Neuronal stem cell (in vitro differentiated cells): ENCODE measurements around the gene IRF2.

Experiments used
- DNase-seq: peaks from one replicate; pipeline ENCODE4 v3.0.0-alpha.2; 2013; ENCODE audit warnings: low spot score
- H2AFZ ChIP-seq: one replicate; pipeline ENCODE4 v1.6.1; 2013; ENCODE audit warnings: mild to moderate bottlenecking, low read length, inconsistent platforms
- H2AK5ac ChIP-seq: 2 replicates; pipeline ENCODE4 v1.6.1; 2013; ENCODE audit warnings: low read depth, mild to moderate bottlenecking, inconsistent platforms, low read length, moderate library complexity, mixed read lengths
- H2BK120ac ChIP-seq: 2 replicates; pipeline ENCODE4 v1.6.1; 2013; ENCODE audit warnings: low read depth, mild to moderate bottlenecking, inconsistent platforms, low read length, moderate library complexity, mixed read lengths
- H2BK12ac ChIP-seq: one replicate; pipeline ENCODE4 v1.6.1; 2013; ENCODE audit warnings: low read length, inconsistent platforms
- H2BK15ac ChIP-seq: 2 replicates; pipeline ENCODE4 v1.6.1; 2013; ENCODE audit warnings: mild to moderate bottlenecking, low read length, inconsistent platforms, mixed read lengths
- H2BK5ac ChIP-seq: one replicate; pipeline ENCODE4 v1.6.1; 2013; ENCODE audit warnings: inconsistent platforms, mild to moderate bottlenecking, low read length, moderate library complexity
- H3K14ac ChIP-seq: one replicate; pipeline ENCODE4 v1.6.1; 2013; ENCODE audit warnings: low read length, inconsistent platforms
- H3K18ac ChIP-seq: 2 replicates; pipeline ENCODE4 v1.6.1; 2013; ENCODE audit warnings: low read length, inconsistent platforms
- H3K23ac ChIP-seq: 2 replicates; pipeline ENCODE4 v1.6.1; 2013; ENCODE audit warnings: low read depth, mild to moderate bottlenecking, mixed read lengths, low read length, inconsistent platforms; ENCODE audit not compliant: poor library complexity
- H3K27ac ChIP-seq: replicated peaks from 3 replicates; pipeline ENCODE4 v1.5.1; 2013; ENCODE audit warnings: low read length, inconsistent platforms
- H3K27me3 ChIP-seq, 3 experiments: 2 replicates each; pipeline ENCODE4 v1.6.1; 2013; ENCODE audit warnings: low read length in 3 of 3, mild to moderate bottlenecking in 2 of 3, inconsistent platforms in 1 of 3, low read depth in 1 of 3, mixed read lengths in 1 of 3, moderate library complexity in 1 of 3; ENCODE audit not compliant: control insufficient read depth in 3 of 3, insufficient read depth in 3 of 3
- H3K36me3 ChIP-seq, 2 donors: replicated peaks in 1 of 2; 2 replicates each; pipeline ENCODE4 v1.6.1; 2013; ENCODE audit warnings: low read length in 2 of 2; ENCODE audit not compliant: control insufficient read depth in 2 of 2, insufficient read depth in 2 of 2
- H3K4ac ChIP-seq: 2 replicates; pipeline ENCODE4 v1.6.1; 2013; ENCODE audit warnings: inconsistent platforms, mild to moderate bottlenecking, low read length, moderate library complexity
- H3K4me1 ChIP-seq, 2 donors: 1 replicate in 1 of 2; 2 replicates in 1 of 2; pipeline ENCODE4 v1.6.1; 2013; ENCODE audit warnings: low read length in 2 of 2, low read depth in 1 of 2; ENCODE audit not compliant: control insufficient read depth in 2 of 2, insufficient read depth in 1 of 2
- H3K4me2 ChIP-seq: one replicate; pipeline ENCODE4 v1.6.1; 2013; ENCODE audit warnings: mild to moderate bottlenecking, low read length, inconsistent platforms; ENCODE audit not compliant: insufficient read depth, poor library complexity, severe bottlenecking
- H3K4me3 ChIP-seq, 2 donors: 2 replicates each; pipeline ENCODE4 v1.5.1; 2013; ENCODE audit warnings: low read length in 2 of 2, mild to moderate bottlenecking in 2 of 2, inconsistent platforms in 1 of 2, moderate library complexity in 1 of 2
- H3K79me1 ChIP-seq: one replicate; pipeline ENCODE4 v1.6.1; 2013; ENCODE audit warnings: low read depth, mild to moderate bottlenecking, inconsistent platforms, low read length, moderate library complexity
- H3K9ac ChIP-seq: one replicate; pipeline ENCODE4 v1.6.1; 2013; ENCODE audit warnings: mild to moderate bottlenecking, low read depth, low read length, inconsistent platforms; ENCODE audit not compliant: poor library complexity
- H3K9me3 ChIP-seq, 2 donors: replicated peaks in 1 of 2; 2 replicates each; pipeline versions ENCODE3 to v1.6.1; 2013; ENCODE audit warnings: low read length in 2 of 2, mild to moderate bottlenecking in 2 of 2, inconsistent platforms in 1 of 2, low read depth in 1 of 2, mixed read lengths in 1 of 2, moderate library complexity in 1 of 2; ENCODE audit not compliant: control insufficient read depth in 2 of 2, insufficient read depth in 1 of 2
- H4K8ac ChIP-seq: one replicate; pipeline ENCODE4 v1.6.1; 2013; ENCODE audit warnings: low read depth, mild to moderate bottlenecking, inconsistent platforms, low read length, moderate library complexity
- H4K91ac ChIP-seq: one replicate; pipeline ENCODE4 v1.6.1; 2013; ENCODE audit warnings: low read length, low read depth, mild to moderate bottlenecking, inconsistent platforms; ENCODE audit not compliant: poor library complexity
- WGBS, 2 donors: extraction: QIAGEN DNeasy Blood & Tissue Kit; methylation state at CpG; one replicate each; pipeline ENCODE4 v1.1.7; 2013; ENCODE audit warnings: missing lambda C conversion rate in 2 of 2, mixed read lengths in 1 of 2; ENCODE audit not compliant: insufficient read length in 2 of 2, insufficient replicate concordance in 1 of 2; ENCODE audit errors: extremely low coverage in 2 of 2; 5-methylcytosine and 5-hydroxymethylcytosine counted together

IRF2 gene

DNA sequence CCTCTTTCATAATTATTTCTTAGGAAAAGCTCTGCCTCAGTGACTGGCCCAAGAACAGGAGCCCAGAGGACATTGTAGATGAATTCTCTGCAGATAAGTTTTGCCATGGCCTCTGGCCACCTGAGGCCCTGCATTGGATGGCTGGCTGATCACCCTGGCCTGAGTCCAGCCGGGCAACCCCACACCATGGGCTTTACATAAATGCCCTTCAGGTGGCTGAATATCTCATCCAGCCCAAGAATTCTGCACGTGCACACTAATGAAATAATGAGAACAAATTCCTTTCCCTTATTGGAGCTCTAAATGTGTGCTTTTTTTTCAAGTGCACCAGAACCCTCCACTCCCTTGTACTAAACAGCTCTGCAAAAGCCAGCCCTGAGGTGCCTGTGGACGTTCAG, 65.7 kb downstream of the IRF2 start:
- H3K36me3 ChIP-seq = peaks cover 2 to 50% of the 10 kb centered on the region in 2 donors
- no peak overlapping the region for H3K4ac ChIP-seq
- no CpG with 5 or more reads among the region's 3 CpGs for WGBS, 2 donors
- no peaks in the 10 kb centered on the region for H3K27me3 ChIP-seq
- H3K14ac ChIP-seq = no peak overlapping the region
- no peak overlapping the region for H2BK15ac ChIP-seq
- no peak for DNase-seq
- no peak overlapping the region for H2AK5ac ChIP-seq
- H2BK12ac ChIP-seq = no peak overlapping the region
- peak overlapping the region; percentile 32 for H3K18ac ChIP-seq
- peak overlapping the region; percentile 18 for H3K4me2 ChIP-seq
- H2AFZ ChIP-seq = peak overlapping the region; percentile 41
- no peak overlapping the region for H4K8ac ChIP-seq
- no peak overlapping the region for H3K23ac ChIP-seq
- no peaks in the 10 kb centered on the region for H3K79me1 ChIP-seq
- H3K4me1 ChIP-seq = peaks cover 16% of the 10 kb centered on the region in 2 donors
- H2BK5ac ChIP-seq = no peak overlapping the region
- H3K27ac ChIP-seq = peak overlapping the region; percentile 23
- H3K9me3 ChIP-seq = no peaks in the 10 kb centered on the region
- H2BK120ac ChIP-seq = no peak overlapping the region
- H3K4me3 ChIP-seq = no peak overlapping the region
- H3K9ac ChIP-seq = no peak overlapping the region
- H4K91ac ChIP-seq = no peak overlapping the region

DNA sequence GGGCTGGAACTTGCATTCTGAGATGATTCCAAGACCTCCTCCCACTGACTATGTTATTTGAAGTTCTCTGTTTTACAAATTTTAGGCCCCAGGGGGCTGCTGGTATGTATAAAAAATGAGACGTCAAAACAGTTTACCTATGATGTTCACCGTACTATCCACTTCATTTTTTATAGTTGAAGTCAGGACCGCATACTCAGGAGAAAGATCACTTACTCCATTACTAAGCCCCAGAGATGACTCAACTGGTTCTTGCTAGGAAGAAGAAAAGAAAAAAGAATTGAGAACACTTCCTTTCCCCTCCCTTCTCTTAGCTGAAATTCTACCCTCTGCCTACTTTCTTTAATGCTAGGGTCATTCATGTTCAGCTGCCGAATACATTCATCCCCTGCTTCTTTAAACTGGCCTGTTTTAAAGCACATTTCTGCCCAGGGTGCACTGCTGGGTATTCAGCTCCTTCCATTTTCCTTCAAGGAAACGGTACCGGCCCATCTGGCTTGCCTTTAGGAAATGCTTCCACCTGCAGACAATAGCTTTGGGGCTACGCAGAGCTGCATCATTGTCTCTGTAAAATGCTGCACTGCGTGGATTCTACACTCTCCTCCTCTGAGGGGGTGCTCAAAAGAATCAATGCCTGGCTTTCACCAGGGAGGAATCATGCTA, 66.2 kb downstream of the IRF2 start:
- WGBS, 2 donors = no CpG with 5 or more reads among the region's 8 CpGs
- H2BK120ac ChIP-seq = no peak overlapping the region
- H3K18ac ChIP-seq = no peak overlapping the region
- peaks cover 2 to 45% of the 10 kb centered on the region in 2 donors for H3K36me3 ChIP-seq
- H3K27me3 ChIP-seq = no peaks in the 10 kb centered on the region
- no peak overlapping the region for H3K4me2 ChIP-seq
- no peak overlapping the region for H3K4ac ChIP-seq
- H4K8ac ChIP-seq = no peak overlapping the region
- no peaks in the 10 kb centered on the region for H3K9me3 ChIP-seq
- H3K27ac ChIP-seq = peak overlapping the region; percentile 23
- DNase-seq = no peak
- H3K14ac ChIP-seq = no peak overlapping the region
- H3K4me1 ChIP-seq = peaks cover 16 to 19% of the 10 kb centered on the region in 2 donors
- no peaks in the 10 kb centered on the region for H3K79me1 ChIP-seq
- no peak overlapping the region for H2BK5ac ChIP-seq
- no peak overlapping the region for H4K91ac ChIP-seq
- no peak overlapping the region for H2AK5ac ChIP-seq
- no peak overlapping the region for H3K23ac ChIP-seq
- no peak overlapping the region for H3K4me3 ChIP-seq
- H2AFZ ChIP-seq = peak overlapping the region; percentile 41
- no peak overlapping the region for H2BK12ac ChIP-seq
- no peak overlapping the region for H3K9ac ChIP-seq
- H2BK15ac ChIP-seq = no peak overlapping the region

DNA sequence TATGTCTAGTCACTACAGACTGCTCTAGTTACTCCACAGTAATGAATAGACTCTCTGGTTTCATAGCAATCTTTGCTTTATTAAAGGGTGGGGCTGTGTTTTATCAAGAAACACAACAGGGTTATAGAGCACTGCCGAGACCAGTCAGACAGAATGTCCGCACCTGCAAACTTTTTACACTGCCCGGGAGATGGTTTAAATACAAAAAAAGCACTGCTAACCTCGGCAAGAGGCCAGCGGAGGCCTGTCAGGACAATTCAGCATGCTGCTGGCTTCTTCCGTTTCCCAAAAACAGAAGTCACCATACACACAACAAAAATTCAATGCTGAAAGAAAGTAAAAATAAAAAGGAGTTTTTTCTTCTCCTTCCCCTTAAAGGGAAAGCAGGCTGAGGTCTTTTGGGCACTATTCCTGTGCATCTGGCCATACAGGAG, 67.4 kb downstream of the IRF2 start:
- DNase-seq = no peak
- Histone ChIP-seq H2BK5ac (no peak overlapping the region), H3K4me2 (no peak overlapping the region), H3K27ac (no peak overlapping the region), H3K4me3 (no peak overlapping the region), H3K23ac (no peak overlapping the region), H3K9me3 (no peaks in the 10 kb centered on the region), H3K18ac (no peak overlapping the region), H2BK12ac (no peak overlapping the region), H3K4ac (no peak overlapping the region), H3K79me1 (no peaks in the 10 kb centered on the region), H3K4me1 (peaks cover 28 to 31% of the 10 kb centered on the region in 2 donors), H3K9ac (no peak overlapping the region), H2AFZ (no peak overlapping the region), H3K14ac (no peak overlapping the region), H4K8ac (no peak overlapping the region), H3K27me3 (no peaks in the 10 kb centered on the region), H2BK15ac (no peak overlapping the region), H3K36me3 (peaks cover 2 to 45% of the 10 kb centered on the region in 2 donors), H4K91ac (no peak overlapping the region), H2AK5ac (no peak overlapping the region), H2BK120ac (no peak overlapping the region)
- no CpG with 5 or more reads among the region's 6 CpGs for WGBS, 2 donors

DNA sequence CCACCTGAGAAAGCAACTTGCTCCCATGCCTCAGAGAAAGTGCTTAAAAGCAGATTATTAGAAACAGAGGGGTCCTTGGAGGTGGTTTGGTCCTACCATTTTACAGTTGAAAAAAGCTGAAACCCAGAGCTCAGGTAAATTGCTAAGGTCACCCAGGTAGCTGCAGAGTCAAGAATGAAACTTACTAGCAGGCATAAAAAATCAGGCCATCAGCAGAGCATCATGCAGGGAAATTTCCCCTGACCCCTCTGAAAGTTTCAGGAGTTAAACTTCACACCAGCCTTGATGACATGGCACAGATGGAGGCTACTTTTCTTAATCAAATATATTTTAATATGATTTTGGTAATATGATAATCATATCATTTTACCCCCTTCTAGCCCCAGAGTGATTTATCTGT, 70.3 kb downstream of the IRF2 start:
- H3K4me2 ChIP-seq = no peak overlapping the region
- H3K27me3 ChIP-seq = no peaks in the 10 kb centered on the region
- no peak overlapping the region for H3K27ac ChIP-seq
- H2AFZ ChIP-seq = no peak overlapping the region
- no peak overlapping the region for H2BK12ac ChIP-seq
- DNase-seq = no peak
- H4K8ac ChIP-seq = no peak overlapping the region
- no peak overlapping the region for H3K4me3 ChIP-seq
- H3K4me1 ChIP-seq = peaks cover 36 to 45% of the 10 kb centered on the region in 2 donors
- H2BK5ac ChIP-seq = no peak overlapping the region
- no peak overlapping the region for H2BK15ac ChIP-seq
- no peak overlapping the region for H3K23ac ChIP-seq
- H3K9me3 ChIP-seq = no peaks in the 10 kb centered on the region
- H3K14ac ChIP-seq = no peak overlapping the region
- no peak overlapping the region for H3K9ac ChIP-seq
- H2BK120ac ChIP-seq = no peak overlapping the region
- H3K4ac ChIP-seq = no peak overlapping the region
- H4K91ac ChIP-seq = no peak overlapping the region
- H3K79me1 ChIP-seq = no peaks in the 10 kb centered on the region
- H3K36me3 ChIP-seq = peaks cover 0 to 48% of the 10 kb centered on the region in 2 donors
- H2AK5ac ChIP-seq = no peak overlapping the region
- H3K18ac ChIP-seq = no peak overlapping the region
